Peyer's patch (tissue), 4 donors: Measurements from ENCODE around the gene PIP5K1A.

Experiments used
- CTCF ChIP-seq, 6 experiments: fragments of 450-650 bp in 4 of 6; fragments of 200-600 bp in 2 of 6; sonication (generic) in 1 of 6; IDR thresholded peaks; one replicate each; pipeline ENCODE4 v1.5.1; 2017 to 2019; ENCODE audit warnings: antibody characterized with exemption in 6 of 6, mild to moderate bottlenecking in 3 of 6, moderate library complexity in 1 of 6
- POLR2A ChIP-seq, 2 donors: fragments of 450-650 bp; IDR thresholded peaks; one replicate each; pipeline ENCODE4 v1.5.1; 2017; ENCODE audit warnings: antibody characterized with exemption in 2 of 2, mild to moderate bottlenecking in 2 of 2, moderate library complexity in 2 of 2

GRCh38 chr1:151193856-151194255 lies 4.5 kb upstream of the PIP5K1A start:
- TF ChIP-seq CTCF (IDR thresholded peaks at IDR 0.05) (no peak), POLR2A (IDR thresholded peaks at IDR 0.05) (no peak)
